ENCODE measurements around the gene TBX20.
"Not testable (repeated sequence)": the region's sequence is repeated elsewhere in the genome, so short reads cannot be mapped to it uniquely, and the experiment has no call there.

The TBX20 gene

GRCh38 chr7:35220176-35220575 is 33.7 kb downstream of the TBX20 start:
- not testable (repeated sequence) for DNase-seq (ENCODE audit: low read depth)

DNA sequence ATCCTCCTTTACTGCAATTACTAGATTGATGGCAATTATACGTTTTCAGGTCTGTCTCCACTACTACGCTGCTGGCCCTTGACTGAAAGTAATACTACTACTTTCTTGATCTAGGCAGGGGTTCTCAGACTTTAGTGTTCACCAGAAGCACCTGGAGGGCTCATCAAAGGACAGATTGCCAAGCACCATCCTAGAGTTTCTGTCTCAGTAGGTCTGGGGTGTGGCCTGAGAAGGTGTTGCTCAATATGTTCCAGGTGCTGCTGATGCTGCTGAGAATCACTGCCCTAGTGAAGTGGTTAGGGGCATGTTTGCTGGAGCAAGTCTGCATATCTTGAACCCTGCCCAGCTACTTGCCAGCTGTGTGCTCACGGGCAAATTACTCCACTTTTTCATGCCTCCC is 37.9 kb downstream of the TBX20 start:
- not testable (repeated sequence) for DNase-seq (ENCODE audit: low read depth)

- DNase-seq (ENCODE audit: low read depth), result not testable (repeated sequence)
Measured at GRCh38 chr7:35215063-35215462, 38.8 kb downstream of the TBX20 start.

DNA sequence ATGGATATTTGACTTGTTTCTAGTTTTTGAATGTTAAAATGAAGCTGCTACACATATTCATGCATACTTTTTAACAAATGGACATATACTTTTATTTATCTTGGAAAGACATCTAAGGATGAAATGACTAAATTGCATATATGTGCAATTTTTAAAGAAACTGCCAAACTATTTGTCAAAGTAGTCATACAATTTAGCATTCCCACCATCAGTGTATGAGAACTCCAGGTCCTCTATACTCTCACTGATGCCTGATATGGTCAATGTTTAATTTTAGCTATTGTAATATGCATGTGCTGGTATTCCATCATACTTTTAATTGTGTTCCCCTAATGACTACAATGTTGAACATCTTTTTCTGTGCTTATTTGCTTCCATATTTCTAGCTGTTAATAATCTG is 47.0 kb downstream of the TBX20 start:
- DNase-seq (ENCODE audit: low read depth), result not testable (repeated sequence)

DNA sequence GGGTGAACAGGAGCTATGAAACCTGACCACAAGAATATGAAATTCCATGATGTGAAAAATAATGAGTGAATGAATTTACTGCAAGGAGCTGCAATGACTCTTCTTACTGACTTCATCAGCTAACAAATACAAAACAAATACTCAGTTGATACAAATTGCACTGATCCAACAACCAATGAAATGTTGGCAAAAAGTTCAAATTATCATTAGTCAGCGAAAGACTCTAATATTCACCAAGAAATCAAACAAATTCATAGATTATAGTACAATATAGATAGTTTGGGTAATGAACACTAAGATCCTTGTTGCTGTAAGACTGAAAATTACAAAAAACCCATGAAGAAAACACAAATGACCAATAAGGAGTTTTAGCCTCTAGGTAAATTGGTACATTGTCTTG is 49.0 kb downstream of the TBX20 start:
- DNase-seq (ENCODE audit: low read depth), result not testable (repeated sequence)

DNA sequence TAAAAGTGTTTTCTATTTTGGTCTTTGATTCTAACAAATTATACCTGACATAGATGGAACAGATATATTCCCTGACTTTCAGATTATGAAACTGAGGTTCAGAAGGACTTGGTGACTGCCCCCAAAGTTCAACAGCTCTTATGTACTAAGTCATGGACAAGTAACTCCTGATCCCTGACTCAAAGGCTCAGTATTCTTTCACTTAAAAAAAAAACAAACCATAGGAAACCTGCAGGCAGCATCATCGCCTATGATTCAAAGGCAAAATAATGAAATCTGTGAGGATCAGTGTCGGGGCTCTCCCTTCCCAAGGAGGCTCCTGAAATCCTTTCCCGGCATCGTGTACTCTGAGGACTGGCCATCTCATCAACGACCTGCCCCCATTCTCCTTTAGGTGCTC is 49.9 kb downstream of the TBX20 start:
- not testable (repeated sequence) for DNase-seq (ENCODE audit: low read depth)

DNA sequence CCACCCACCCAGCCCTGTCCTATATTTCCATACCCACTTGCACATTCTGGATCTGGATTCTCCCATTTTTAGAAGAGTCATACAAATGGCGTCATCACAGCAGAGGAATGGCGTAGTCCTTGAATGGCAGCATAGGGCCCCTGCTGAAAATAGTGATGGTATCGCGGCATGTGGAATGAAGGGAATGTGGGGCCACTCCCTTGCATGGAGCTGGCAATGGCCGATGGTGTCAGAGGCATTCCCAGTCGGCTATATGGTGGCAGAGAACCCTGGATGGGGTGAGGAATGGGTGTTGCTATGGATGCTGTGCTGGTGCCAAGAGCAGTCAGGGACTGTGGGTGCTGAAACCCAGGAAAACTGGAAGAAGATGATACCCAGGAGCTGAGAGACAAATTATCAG is 51.5 kb downstream of the TBX20 start:
- not testable (repeated sequence) for DNase-seq (ENCODE audit: low read depth)

- not testable (repeated sequence) for DNase-seq (ENCODE audit: low read depth)
Measured at GRCh38 chr7:35200170-35200569, 53.7 kb downstream of the TBX20 start.

DNA sequence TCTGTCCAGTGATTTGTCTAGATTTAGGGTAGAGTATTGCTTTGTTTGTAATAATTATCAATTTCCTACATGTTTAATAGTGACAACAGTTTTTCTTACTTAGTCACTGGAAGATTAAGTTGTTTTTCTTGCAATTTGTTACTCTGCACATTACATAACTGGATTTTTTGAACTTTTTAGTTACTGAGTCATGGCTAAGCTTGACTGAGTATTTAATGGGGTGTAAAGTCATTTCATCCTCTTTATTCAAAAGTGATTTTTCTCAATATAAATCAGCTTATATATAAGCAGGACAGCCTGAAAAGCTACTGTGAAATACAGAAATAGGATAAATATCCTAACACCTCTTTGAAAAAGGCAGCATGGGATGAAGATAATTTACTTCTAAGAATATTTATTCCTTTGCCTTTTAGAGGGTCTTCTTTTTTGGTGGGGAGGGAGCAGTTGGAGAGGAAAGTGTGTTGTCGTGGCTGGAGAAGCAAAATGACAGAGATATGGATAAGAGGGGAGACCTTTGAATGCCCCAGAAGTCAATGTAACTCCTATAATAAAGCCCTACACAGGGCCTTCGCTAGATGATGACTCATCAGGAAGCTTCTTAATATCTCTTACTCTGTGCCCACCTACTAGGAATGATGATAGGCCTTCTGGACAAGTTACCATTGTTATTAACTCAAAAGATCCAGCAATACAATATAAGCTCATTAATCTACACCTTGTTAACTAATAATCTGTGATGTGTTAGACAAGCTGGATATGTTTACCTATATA is 55.3 kb downstream of the TBX20 start:
- not testable (repeated sequence) for DNase-seq (ENCODE audit: low read depth)

- DNase-seq (ENCODE audit: low read depth), result not testable (repeated sequence)
Measured at GRCh38 chr7:35191571-35191970, 62.3 kb downstream of the TBX20 start.

- not testable (repeated sequence) for DNase-seq (ENCODE audit: low read depth)
Measured at GRCh38 chr7:35190146-35190773, 63.6 kb downstream of the TBX20 start.

- not testable (repeated sequence) for DNase-seq (ENCODE audit: low read depth)
Measured at GRCh38 chr7:35186751-35187150, 67.1 kb downstream of the TBX20 start.

- DNase-seq (ENCODE audit: low read depth), result no peak
Measured at GRCh38 chr7:35185908-35186731, 67.8 kb downstream of the TBX20 start.

GRCh38 chr7:35185578-35185907 is 68.4 kb downstream of the TBX20 start:
- not testable (repeated sequence) for DNase-seq (ENCODE audit: low read depth)

DNA sequence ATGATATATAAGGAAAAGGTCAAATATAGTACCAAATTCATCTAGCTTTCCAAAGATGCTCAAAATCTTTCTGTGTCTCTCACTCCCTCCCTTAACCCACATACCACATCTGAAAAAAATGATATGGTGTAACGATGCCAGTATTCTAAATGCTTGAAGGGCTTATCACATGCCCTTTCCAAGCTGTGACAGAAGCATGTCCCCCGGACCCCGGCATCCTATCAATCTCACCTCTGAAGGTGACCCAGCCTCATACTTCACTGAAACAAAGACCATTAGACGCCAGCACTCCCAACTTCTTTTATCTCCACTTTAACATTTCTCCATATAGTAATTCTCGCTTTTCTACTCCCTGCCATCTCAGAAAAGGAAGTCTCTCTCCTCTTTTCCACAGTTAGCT is 68.9 kb downstream of the TBX20 start:
- DNase-seq (ENCODE audit: low read depth), result not testable (repeated sequence)

GRCh38 chr7:35183873-35184503 is 69.9 kb downstream of the TBX20 start:
- not testable (repeated sequence) for DNase-seq (ENCODE audit: low read depth)

- not testable (repeated sequence) for DNase-seq (ENCODE audit: low read depth)
Measured at GRCh38 chr7:35180665-35181064, 73.2 kb downstream of the TBX20 start.

DNA sequence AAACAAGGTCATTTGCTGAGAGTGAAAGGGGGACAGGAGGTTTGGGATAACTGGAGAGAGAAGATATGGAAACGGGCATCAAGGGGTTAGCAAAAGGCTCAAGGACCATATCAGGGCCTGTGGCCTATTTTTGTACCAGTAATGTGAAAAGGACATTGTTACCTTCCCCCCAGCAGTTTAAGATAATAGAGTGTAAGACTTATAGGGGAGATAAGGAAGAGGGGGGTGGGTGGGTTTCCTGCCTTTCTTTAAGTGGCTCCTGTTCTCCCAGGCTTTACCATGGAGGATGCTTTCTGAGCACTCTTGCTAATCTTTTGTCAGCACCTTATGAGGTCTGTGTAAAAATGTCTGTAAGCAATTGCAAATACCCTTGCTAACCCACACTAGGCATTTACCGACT is 80.7 kb downstream of the TBX20 start:
- not testable (repeated sequence) for DNase-seq (ENCODE audit: low read depth)

GRCh38 chr7:35172131-35172530 is 81.8 kb downstream of the TBX20 start:
- not testable (repeated sequence) for DNase-seq (ENCODE audit: low read depth)

DNA sequence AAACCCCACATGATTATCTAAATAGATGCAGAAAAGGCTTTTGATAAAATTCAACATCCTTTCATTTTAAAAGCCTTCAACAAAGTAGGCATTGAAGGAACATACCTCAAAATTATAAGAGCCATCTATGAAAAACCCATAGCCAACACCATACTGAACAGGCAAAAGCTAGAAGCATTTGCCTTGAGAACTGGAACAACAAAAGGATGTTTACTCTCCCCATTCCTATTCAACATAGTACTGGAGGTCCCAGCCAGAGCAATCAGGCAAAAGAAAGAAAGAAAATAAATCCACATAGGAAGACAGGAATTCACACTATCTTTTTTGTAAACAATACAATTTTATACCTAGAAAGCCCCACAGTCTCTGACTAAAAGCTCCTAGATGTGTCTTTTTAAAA is 86.2 kb downstream of the TBX20 start:
- DNase-seq (ENCODE audit: low read depth), result not testable (repeated sequence)

DNA sequence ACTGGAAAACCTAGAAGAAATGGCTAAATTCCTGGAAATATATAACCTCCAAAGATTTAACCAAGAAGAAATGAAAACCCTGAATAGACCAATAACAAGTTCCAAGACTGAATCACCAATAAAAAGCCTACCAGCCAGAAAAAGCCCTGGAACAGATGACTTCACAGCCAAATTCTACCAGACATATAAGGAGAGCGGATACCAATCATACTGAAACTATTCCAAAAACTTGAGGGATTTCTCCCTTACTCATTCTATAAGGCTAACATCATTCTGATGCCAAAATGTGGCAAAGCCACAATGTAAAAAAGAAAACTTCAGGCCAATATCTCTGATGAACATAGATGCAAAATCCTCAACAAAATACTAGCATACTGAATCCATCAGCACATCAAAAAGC is 86.7 kb downstream of the TBX20 start:
- not testable (repeated sequence) for DNase-seq (ENCODE audit: low read depth)

- DNase-seq (ENCODE audit: low read depth), result not testable (repeated sequence)
Measured at GRCh38 chr7:35161059-35161740, 92.7 kb downstream of the TBX20 start.

Measured in stimulated activated CD8-positive, alpha-beta memory T cell treated with anti-CD3 and anti-CD28 coated beads, Interleukin-15, amount 100 ng/mL, for 1 hour (primary cell).